Keratinocyte (primary cell): Measurements from ENCODE around the gene HMCN1. TPM values are rescaled to one million over a fixed set of nuclear protein-coding genes. Genes with fewer than 3 reads are reported as not detected.

Experiments
- DNase-seq: peaks from one replicate; pipeline ENCODE4 v3.0.0-alpha.2; 2011; ENCODE audit warnings: low read depth, missing footprints, low spot score
- FAIRE-seq: peaks from 2 replicates; lab custom pipeline; 2011; peaks lifted over from hg19 to GRCh38; lab: Jason Lieb, UNC
- H2AFZ ChIP-seq: 2 replicates; pipeline ENCODE4 v1.6.0; 2012; ENCODE audit warnings: low read length, control low read depth, inconsistent platforms; ENCODE audit not compliant: control insufficient read depth
- H3K27ac ChIP-seq: 2 replicates; pipeline ENCODE4 v1.5.1; 2011; ENCODE audit warnings: low read length; ENCODE audit not compliant: control insufficient read depth, insufficient read depth
- H3K27me3 ChIP-seq: 3 replicates; pipeline ENCODE4 v1.6.0; 2011; ENCODE audit warnings: low read length; ENCODE audit not compliant: control insufficient read depth, insufficient read depth; ENCODE audit errors: extremely low read depth
- H3K36me3 ChIP-seq, 2 experiments: 2 replicates in 1 of 2; 3 replicates in 1 of 2; pipeline ENCODE4 v1.5.1; 2011; ENCODE audit warnings: low read length in 2 of 2, mild to moderate bottlenecking in 1 of 2; ENCODE audit not compliant: control insufficient read depth in 2 of 2, insufficient read depth in 2 of 2; ENCODE audit errors: extremely low read depth in 1 of 2
- H3K4me1 ChIP-seq: 3 replicates; pipeline ENCODE4 v1.5.1; 2011; ENCODE audit warnings: low read length; ENCODE audit not compliant: control insufficient read depth, insufficient read depth; ENCODE audit errors: extremely low read depth
- H3K4me2 ChIP-seq: 3 replicates; pipeline ENCODE4 v1.6.0; 2011; ENCODE audit warnings: low read depth, low read length; ENCODE audit not compliant: control insufficient read depth, insufficient read depth; ENCODE audit errors: extremely low read depth
- H3K4me3 ChIP-seq, 3 experiments: fragments of 200-600 bp in 1 of 3; sonication (generic) in 1 of 3; 2 replicates in 2 of 3; 3 replicates in 1 of 3; pipeline ENCODE4 v1.5.1; 2011 to 2016; ENCODE audit warnings: low read length in 3 of 3, mild to moderate bottlenecking in 3 of 3, control low read depth in 2 of 3, inconsistent platforms in 1 of 3, low read depth in 1 of 3, mixed read lengths in 1 of 3, mixed run types in 1 of 3, moderate library complexity in 1 of 3; ENCODE audit not compliant: control insufficient read depth in 2 of 3, insufficient read depth in 2 of 3; ENCODE audit errors: extremely low read depth in 1 of 3
- H3K79me2 ChIP-seq: 2 replicates; pipeline ENCODE4 v1.6.0; 2012; ENCODE audit warnings: low read length; ENCODE audit not compliant: control insufficient read depth, insufficient read depth
- H3K9ac ChIP-seq: 3 replicates; pipeline ENCODE4 v1.6.0; 2011; ENCODE audit warnings: low read length; ENCODE audit not compliant: control insufficient read depth, insufficient read depth; ENCODE audit errors: extremely low read depth
- H3K9me1 ChIP-seq: 3 replicates; pipeline ENCODE4 v1.6.0; 2011; ENCODE audit warnings: low read length; ENCODE audit not compliant: control insufficient read depth, insufficient read depth; ENCODE audit errors: extremely low read depth
- H3K9me3 ChIP-seq: 2 replicates; pipeline ENCODE4 v1.5.1; 2012; ENCODE audit warnings: low read depth, low read length; ENCODE audit not compliant: control insufficient read depth
- H4K20me1 ChIP-seq: 3 replicates; pipeline ENCODE4 v1.6.0; 2011; ENCODE audit warnings: low read length; ENCODE audit not compliant: control insufficient read depth, insufficient read depth; ENCODE audit errors: extremely low read depth
- EZH2 ChIP-seq: IDR thresholded peaks from one replicate; pipeline ENCODE4 v1.6.1; 2012; ENCODE audit warnings: inconsistent platforms, mild to moderate bottlenecking, low read length, moderate library complexity
- dilution Hi-C: fragments of 300-500 bp; cut with MboI; formaldehyde crosslinking; loops from one replicate; pipeline ENCODE4 v1.7.0; 2020; ENCODE audit warnings: low sequenced_read_pairs; ENCODE audit not compliant: extremely low pct_ligation_motif_present
- polyA plus RNA-seq, 5 experiments: library from polyadenylated mRNA; depleted of rRNA in 3 of 5; stranded (reverse) in 3 of 5; stranded (forward) in 1 of 5; unstranded in 1 of 5; fragments of >200 nt; gene quantifications; 1 replicate in 1 of 5; 2 replicates in 3 of 5; 3 replicates in 1 of 5; pipeline versions ENCODE4 v1.2.1 to v1.2.3, GENCODE V29; 2011 to 2012; ENCODE audit warnings: missing spikeins in 2 of 5, low read depth in 1 of 5, low replicate concordance in 1 of 5
- TF ChIP-seq, protein P1 (sequence below), 3 experiments: IDR thresholded peaks in 1 of 3; conservative IDR thresholded peaks in 1 of 3; optimal IDR thresholded peaks in 1 of 3; 2 replicates in 2 of 3; 3 replicates in 1 of 3; pipeline versions ENCODE3 to v1.5.1; 2011; ENCODE audit warnings: low read length in 3 of 3, mild to moderate bottlenecking in 3 of 3, moderate library complexity in 2 of 3, control low read depth in 1 of 3, inconsistent platforms in 1 of 3; ENCODE audit not compliant: insufficient read depth in 2 of 3; ENCODE audit errors: extremely low read depth in 1 of 3

HMCN1 gene
- polyA plus RNA-seq, 1 donor (not counting 4 experiments of a cell fraction or from before 2014, with no cell fraction given): 1.8 TPM

DNA sequence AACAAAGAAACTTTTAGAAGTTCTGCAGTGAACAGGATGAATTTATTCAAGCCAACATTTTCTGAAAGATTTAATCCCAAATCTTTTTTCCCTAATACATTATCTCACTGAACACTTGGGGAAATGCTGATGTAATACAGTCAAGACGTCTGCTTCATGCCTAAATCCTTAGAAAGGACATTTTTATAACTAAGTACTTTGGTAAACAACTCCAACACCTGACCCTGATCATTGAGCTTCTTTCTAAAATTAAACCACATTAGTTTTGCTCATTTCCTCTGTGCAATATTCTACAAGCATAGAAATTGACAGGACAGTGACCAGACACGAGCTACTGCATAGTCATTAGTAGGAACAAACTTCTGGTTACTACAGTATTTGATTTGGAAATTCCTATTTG, 457.3 kb downstream of the HMCN1 start:
- no peaks in the 10 kb centered on the region for H3K9me3 ChIP-seq
- TF ChIP-seq EZH2: no peak
- TF ChIP-seq, protein P1, sequence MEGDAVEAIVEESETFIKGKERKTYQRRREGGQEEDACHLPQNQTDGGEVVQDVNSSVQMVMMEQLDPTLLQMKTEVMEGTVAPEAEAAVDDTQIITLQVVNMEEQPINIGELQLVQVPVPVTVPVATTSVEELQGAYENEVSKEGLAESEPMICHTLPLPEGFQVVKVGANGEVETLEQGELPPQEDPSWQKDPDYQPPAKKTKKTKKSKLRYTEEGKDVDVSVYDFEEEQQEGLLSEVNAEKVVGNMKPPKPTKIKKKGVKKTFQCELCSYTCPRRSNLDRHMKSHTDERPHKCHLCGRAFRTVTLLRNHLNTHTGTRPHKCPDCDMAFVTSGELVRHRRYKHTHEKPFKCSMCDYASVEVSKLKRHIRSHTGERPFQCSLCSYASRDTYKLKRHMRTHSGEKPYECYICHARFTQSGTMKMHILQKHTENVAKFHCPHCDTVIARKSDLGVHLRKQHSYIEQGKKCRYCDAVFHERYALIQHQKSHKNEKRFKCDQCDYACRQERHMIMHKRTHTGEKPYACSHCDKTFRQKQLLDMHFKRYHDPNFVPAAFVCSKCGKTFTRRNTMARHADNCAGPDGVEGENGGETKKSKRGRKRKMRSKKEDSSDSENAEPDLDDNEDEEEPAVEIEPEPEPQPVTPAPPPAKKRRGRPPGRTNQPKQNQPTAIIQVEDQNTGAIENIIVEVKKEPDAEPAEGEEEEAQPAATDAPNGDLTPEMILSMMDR (optimal IDR thresholded peaks at IDR 0.05 in 1 of 3, IDR thresholded peaks at IDR 0.05 in 1 of 3, conservative IDR thresholded peaks at IDR 0.05 in 1 of 3; ENCODE audit: extremely low read depth in 1 of 3, insufficient read depth in 2 of 3, low read length in 3 of 3): no peak
- no peaks in the 10 kb centered on the region for H3K27me3 ChIP-seq
- no peaks in the 10 kb centered on the region for H4K20me1 ChIP-seq
- no peak overlapping the region for H2AFZ ChIP-seq
- no peak overlapping the region for H3K27ac ChIP-seq
- no peak overlapping the region for H3K4me3 ChIP-seq
- dilution Hi-C loops: no loop called here
- no peak overlapping the region for H3K9ac ChIP-seq
- no peaks in the 10 kb centered on the region for H3K36me3 ChIP-seq
- H3K9me1 ChIP-seq: no peaks in the 10 kb centered on the region
- peaks cover 38% of the 10 kb centered on the region for H3K4me1 ChIP-seq
- no peak overlapping the region for H3K4me2 ChIP-seq
- DNase-seq: no peak
- FAIRE-seq: no peak
- no peaks in the 10 kb centered on the region for H3K79me2 ChIP-seq

DNA sequence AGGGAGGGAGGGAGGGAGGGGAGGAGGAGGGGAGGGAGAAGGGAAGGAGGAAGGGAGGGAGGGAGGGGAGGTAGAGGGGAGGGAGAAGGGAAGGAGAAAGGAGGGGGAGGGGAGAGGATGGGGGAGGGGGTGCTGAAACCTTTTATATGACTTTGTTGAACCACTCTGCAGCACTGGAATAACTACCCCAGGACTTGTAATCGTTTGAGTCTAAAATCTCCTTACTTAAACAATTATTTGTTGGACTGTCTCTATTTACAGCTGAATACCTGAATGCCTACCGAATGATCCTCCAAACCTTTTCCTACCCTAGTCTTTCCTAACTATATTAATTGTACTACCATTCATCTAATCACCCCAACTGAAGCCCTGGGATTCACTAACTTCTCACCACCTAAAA, 459.0 kb downstream of the HMCN1 start:
- FAIRE-seq (no peak), DNase-seq (no peak)
- Histone ChIP-seq H3K9me1 (no peaks in the 10 kb centered on the region), H3K4me1 (peaks cover 21% of the 10 kb centered on the region), H2AFZ (no peak overlapping the region), H3K9me3 (no peaks in the 10 kb centered on the region), H3K27me3 (no peaks in the 10 kb centered on the region), H3K36me3 (no peaks in the 10 kb centered on the region), H3K79me2 (no peaks in the 10 kb centered on the region), H3K9ac (no peak overlapping the region), H3K4me3 (no peak overlapping the region), H3K4me2 (no peak overlapping the region), H4K20me1 (no peaks in the 10 kb centered on the region), H3K27ac (no peak overlapping the region)
- dilution Hi-C loops: no loop called here
- TF ChIP-seq EZH2: no peak
- TF ChIP-seq, protein P1 (optimal IDR thresholded peaks at IDR 0.05 in 1 of 3, IDR thresholded peaks at IDR 0.05 in 1 of 3, conservative IDR thresholded peaks at IDR 0.05 in 1 of 3; ENCODE audit: extremely low read depth in 1 of 3, insufficient read depth in 2 of 3, low read length in 3 of 3): no peak
